WERI-Rb-1 (cell line): Measurements from ENCODE around the gene MDP1.

Experiments
- DNase-seq: peaks from one replicate; pipeline ENCODE4 v3.0.0-alpha.2; 2020
- H3K27ac ChIP-seq: fragments of 250-450 bp; sonication (Bioruptor Pico); 2 replicates; pipeline ENCODE4 v1.5.1; 2020; ENCODE audit warnings: mild to moderate bottlenecking, moderate library complexity
- H3K27me3 ChIP-seq: fragments of 250-450 bp; sonication (Bioruptor Pico); 2 replicates; pipeline ENCODE4 v1.5.1; 2021; ENCODE audit warnings: mild to moderate bottlenecking, low read depth, moderate library complexity; ENCODE audit not compliant: insufficient read depth, severe bottlenecking
- H3K36me3 ChIP-seq: fragments of 250-450 bp; sonication (Bioruptor Pico); 2 replicates; pipeline ENCODE4 v1.5.1; 2020; ENCODE audit warnings: mild to moderate bottlenecking, moderate library complexity
- H3K4me3 ChIP-seq: 2 replicates; pipeline ENCODE4 v1.5.1; 2011; ENCODE audit warnings: low read depth, mild to moderate bottlenecking, control low read depth, low read length
- H3K9me3 ChIP-seq: fragments of 250-450 bp; sonication (Bioruptor Pico); 2 replicates; pipeline ENCODE4 v1.5.1; 2021; ENCODE audit warnings: mild to moderate bottlenecking, moderate library complexity; ENCODE audit not compliant: severe bottlenecking
- TF ChIP-seq, protein P1 (sequence below): IDR thresholded peaks from 2 replicates; pipeline ENCODE4 v1.5.1; 2011; ENCODE audit warnings: low read depth, mild to moderate bottlenecking, control low read depth, inconsistent platforms, low read length

MDP1 gene

GRCh38 chr14:24182110-24182882, 33.6 kb downstream of the MDP1 start:
- Histone ChIP-seq H3K36me3 (peaks cover 96% of the 10 kb centered on the region), H3K4me3 (no peak overlapping the region), H3K27ac (no peak overlapping the region), H3K27me3 (no peaks in the 10 kb centered on the region), H3K9me3 (no peaks in the 10 kb centered on the region)
- no peak for DNase-seq
- TF ChIP-seq, protein P1, sequence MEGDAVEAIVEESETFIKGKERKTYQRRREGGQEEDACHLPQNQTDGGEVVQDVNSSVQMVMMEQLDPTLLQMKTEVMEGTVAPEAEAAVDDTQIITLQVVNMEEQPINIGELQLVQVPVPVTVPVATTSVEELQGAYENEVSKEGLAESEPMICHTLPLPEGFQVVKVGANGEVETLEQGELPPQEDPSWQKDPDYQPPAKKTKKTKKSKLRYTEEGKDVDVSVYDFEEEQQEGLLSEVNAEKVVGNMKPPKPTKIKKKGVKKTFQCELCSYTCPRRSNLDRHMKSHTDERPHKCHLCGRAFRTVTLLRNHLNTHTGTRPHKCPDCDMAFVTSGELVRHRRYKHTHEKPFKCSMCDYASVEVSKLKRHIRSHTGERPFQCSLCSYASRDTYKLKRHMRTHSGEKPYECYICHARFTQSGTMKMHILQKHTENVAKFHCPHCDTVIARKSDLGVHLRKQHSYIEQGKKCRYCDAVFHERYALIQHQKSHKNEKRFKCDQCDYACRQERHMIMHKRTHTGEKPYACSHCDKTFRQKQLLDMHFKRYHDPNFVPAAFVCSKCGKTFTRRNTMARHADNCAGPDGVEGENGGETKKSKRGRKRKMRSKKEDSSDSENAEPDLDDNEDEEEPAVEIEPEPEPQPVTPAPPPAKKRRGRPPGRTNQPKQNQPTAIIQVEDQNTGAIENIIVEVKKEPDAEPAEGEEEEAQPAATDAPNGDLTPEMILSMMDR: no peak

- no peaks in the 10 kb centered on the region for H3K27me3 ChIP-seq
- no peak for DNase-seq
- no peak overlapping the region for H3K27ac ChIP-seq
- H3K4me3 ChIP-seq: no peak overlapping the region
- no peaks in the 10 kb centered on the region for H3K9me3 ChIP-seq
- TF ChIP-seq, protein P1: no peak
- H3K36me3 ChIP-seq: peaks cover 96% of the 10 kb centered on the region
Observed at GRCh38 chr14:24181371-24182077, 34.3 kb downstream of the MDP1 start.

DNA sequence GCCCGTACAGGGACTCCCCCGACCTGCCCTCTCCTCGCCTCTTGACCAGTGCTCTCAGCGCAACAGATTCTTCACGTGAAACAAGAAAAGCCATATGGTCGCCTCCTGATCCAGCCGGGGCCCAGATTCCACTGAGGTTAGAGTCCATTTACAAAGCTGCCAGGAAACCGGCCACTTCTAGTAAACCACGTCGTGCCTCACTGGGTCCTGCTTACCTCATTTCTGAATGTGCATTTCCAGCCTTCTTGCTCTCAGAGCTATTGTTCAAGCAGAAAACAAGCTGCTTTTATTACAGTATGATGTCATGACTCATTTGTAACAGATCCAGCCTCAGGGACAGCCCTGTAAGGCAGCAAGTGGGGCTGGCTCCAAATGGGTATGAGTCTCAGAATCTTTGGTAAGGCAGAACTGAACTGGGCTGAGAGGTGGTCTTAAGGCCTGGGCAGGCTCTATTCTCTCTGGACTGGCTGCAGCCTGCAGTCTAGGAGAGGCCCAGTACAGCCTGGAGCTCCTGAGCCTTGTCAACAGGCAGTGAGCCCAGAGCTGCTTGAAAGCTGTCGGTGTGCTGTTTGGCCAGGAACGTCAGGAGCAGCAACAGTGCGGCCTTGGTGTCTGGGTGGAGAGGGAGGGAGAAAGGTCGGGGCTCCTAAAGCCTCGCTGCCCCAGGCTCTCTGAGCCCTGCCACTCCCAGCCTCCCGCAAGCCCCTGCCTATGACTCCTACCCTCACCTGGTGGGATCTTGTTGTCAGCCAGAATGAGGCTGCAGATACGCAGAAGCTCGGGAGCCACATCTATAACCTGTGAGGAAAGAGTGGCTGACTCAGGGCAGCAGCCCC, 35.7 kb downstream of the MDP1 start:
- no peak for DNase-seq
- TF ChIP-seq, protein P1: no peak
- peaks cover 92% of the 10 kb centered on the region for H3K36me3 ChIP-seq
- no peaks in the 10 kb centered on the region for H3K9me3 ChIP-seq
- no peaks in the 10 kb centered on the region for H3K27me3 ChIP-seq
- H3K4me3 ChIP-seq: no peak overlapping the region
- H3K27ac ChIP-seq: peak overlapping the region; percentile 51

DNA sequence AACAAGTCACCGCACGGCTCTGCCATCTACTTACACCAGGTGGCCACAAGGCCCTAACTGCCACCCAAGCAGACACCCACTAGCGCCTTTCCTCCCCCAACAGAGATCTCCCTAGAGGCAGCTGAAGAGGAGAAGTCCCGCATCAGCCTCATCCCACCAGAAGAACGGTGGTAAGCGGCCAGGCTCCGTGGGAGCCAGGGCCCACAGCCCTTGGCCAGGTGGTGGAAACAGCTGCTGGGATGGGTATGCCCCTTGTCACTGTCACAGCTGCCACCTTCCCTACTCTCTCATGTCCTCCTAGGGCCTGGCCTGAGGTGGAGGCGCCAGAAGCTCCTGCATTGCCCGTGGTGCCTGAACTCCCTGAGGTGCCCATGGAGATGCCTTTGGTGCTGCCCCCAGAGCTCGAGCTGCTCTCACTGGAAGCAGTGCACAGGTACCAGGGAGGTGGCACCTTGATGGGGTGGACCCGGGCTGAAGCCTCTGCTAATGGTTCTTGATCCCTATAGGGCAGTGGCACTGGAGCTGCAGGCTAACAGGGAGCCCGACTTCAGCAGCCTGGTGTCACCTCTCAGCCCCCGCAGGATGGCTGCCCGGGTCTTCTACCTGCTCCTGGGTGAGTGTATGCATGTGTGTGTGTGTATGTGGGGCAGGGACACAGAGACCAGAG, 36.4 kb downstream of the MDP1 start:
- H3K27ac ChIP-seq: peak overlapping the region; percentile 51
- H3K9me3 ChIP-seq: no peaks in the 10 kb centered on the region
- no peaks in the 10 kb centered on the region for H3K27me3 ChIP-seq
- peaks cover 92% of the 10 kb centered on the region for H3K36me3 ChIP-seq
- TF ChIP-seq, protein P1: no peak
- DNase-seq: no peak
- H3K4me3 ChIP-seq: no peak overlapping the region

- TF ChIP-seq, protein P1: no peak
- H3K9me3 ChIP-seq: no peaks in the 10 kb centered on the region
- peaks cover 94% of the 10 kb centered on the region for H3K36me3 ChIP-seq
- H3K27ac ChIP-seq: peak overlapping the region; percentile 51; the same call in 1 of the 2 replicates
- H3K4me3 ChIP-seq: no peak overlapping the region
- no peaks in the 10 kb centered on the region for H3K27me3 ChIP-seq
- no peak for DNase-seq
Observed at GRCh38 chr14:24178399-24179178, 37.3 kb downstream of the MDP1 start.
